WTC11 (cell line): ENCODE data around the gene COL21A1.

Experiments used
- CREM ChIP-seq: sonication (generic); formaldehyde crosslinking; IDR thresholded peaks from 2 replicates; pipeline ENCODE4 v1.8.1; 2022; ENCODE audit warnings: mild to moderate bottlenecking, missing genetic modification reagents, moderate library complexity
- ETV6 ChIP-seq: sonication (generic); formaldehyde crosslinking; IDR thresholded peaks from 2 replicates; pipeline ENCODE4 v1.8.1; 2022; ENCODE audit warnings: mild to moderate bottlenecking, missing genetic modification reagents

GRCh38 chr6:56193846-56194245, 53.5 kb downstream of the COL21A1 start:
- TF ChIP-seq CREM (CRISPR knock-in tag) (no peak), ETV6 (CRISPR knock-in tag) (no peak)
